ENCODE results near the gene ZSWIM5. TPM values are rescaled to one million over a fixed set of nuclear protein-coding genes. Genes with fewer than 3 reads are reported as not detected.

The ZSWIM5 gene
- total and polyA plus RNA-seq, 9 of the 15 experiments (the other 6 are each of a cell fraction or from before 2014, with no cell fraction given) = under 0.01 to 0.07 (median 0.03) TPM; not detected in 3

DNA sequence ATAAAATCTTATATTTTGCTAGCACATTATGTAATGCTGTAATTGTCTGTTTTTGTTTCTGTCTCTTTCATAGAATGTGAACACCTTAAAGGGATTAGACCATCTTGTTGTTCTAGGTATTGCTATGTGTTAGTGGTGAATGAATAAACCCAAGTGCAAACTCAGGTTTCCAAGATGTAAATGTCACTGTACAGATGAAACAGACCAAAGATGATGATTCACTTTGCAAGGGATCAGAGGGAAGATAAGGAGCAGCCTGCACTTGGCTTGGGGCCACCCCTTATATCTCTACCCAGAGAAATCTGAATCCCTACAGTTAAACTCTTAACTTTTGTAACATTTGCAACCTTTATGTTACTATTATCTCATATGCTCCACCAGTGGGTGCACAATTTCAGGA, 168.9 kb downstream of the ZSWIM5 start (continued):
- TF ChIP-seq FOXP4 (CRISPR knock-in tag; IDR thresholded peaks at IDR 0.05; ENCODE audit: borderline replicate concordance) (no peak), ILK (tag; IDR thresholded peaks at IDR 0.05; ENCODE audit: borderline replicate concordance, low read depth) (no peak), ATF1 (CRISPR knock-in tag; IDR thresholded peaks at IDR 0.05) (no peak), ATF1 (tag; IDR thresholded peaks at IDR 0.05) (0 out of 2 replicates have a peak, but pooled peaks have one; percentile 20), GABPB2 (CRISPR knock-in tag; conservative IDR thresholded peaks at IDR 0.05) (no peak), HMBOX1 (IDR thresholded peaks at IDR 0.05) (peak; percentile 61), SRSF3 (IDR thresholded peaks at IDR 0.05; ENCODE audit: insufficient read depth, low read length) (no peak), TEAD1 (CRISPR knock-in tag; IDR thresholded peaks at IDR 0.05) (peak in 1 of 2 experiments; percentile 47; a peak in 1 of 4 replicates), PHTF2 (CRISPR knock-in tag; IDR thresholded peaks at IDR 0.05) (no peak), XRCC5 (IDR thresholded peaks at IDR 0.05; ENCODE audit: low read depth, low read length) (no peak), SRF (CRISPR knock-in tag; IDR thresholded peaks at IDR 0.05) (no peak), MAFK (IDR thresholded peaks at IDR 0.05; ENCODE audit: low read length) (peak; percentile 51; the same call in 1 of the 2 replicates)
- TF ChIP-seq, protein P1, sequence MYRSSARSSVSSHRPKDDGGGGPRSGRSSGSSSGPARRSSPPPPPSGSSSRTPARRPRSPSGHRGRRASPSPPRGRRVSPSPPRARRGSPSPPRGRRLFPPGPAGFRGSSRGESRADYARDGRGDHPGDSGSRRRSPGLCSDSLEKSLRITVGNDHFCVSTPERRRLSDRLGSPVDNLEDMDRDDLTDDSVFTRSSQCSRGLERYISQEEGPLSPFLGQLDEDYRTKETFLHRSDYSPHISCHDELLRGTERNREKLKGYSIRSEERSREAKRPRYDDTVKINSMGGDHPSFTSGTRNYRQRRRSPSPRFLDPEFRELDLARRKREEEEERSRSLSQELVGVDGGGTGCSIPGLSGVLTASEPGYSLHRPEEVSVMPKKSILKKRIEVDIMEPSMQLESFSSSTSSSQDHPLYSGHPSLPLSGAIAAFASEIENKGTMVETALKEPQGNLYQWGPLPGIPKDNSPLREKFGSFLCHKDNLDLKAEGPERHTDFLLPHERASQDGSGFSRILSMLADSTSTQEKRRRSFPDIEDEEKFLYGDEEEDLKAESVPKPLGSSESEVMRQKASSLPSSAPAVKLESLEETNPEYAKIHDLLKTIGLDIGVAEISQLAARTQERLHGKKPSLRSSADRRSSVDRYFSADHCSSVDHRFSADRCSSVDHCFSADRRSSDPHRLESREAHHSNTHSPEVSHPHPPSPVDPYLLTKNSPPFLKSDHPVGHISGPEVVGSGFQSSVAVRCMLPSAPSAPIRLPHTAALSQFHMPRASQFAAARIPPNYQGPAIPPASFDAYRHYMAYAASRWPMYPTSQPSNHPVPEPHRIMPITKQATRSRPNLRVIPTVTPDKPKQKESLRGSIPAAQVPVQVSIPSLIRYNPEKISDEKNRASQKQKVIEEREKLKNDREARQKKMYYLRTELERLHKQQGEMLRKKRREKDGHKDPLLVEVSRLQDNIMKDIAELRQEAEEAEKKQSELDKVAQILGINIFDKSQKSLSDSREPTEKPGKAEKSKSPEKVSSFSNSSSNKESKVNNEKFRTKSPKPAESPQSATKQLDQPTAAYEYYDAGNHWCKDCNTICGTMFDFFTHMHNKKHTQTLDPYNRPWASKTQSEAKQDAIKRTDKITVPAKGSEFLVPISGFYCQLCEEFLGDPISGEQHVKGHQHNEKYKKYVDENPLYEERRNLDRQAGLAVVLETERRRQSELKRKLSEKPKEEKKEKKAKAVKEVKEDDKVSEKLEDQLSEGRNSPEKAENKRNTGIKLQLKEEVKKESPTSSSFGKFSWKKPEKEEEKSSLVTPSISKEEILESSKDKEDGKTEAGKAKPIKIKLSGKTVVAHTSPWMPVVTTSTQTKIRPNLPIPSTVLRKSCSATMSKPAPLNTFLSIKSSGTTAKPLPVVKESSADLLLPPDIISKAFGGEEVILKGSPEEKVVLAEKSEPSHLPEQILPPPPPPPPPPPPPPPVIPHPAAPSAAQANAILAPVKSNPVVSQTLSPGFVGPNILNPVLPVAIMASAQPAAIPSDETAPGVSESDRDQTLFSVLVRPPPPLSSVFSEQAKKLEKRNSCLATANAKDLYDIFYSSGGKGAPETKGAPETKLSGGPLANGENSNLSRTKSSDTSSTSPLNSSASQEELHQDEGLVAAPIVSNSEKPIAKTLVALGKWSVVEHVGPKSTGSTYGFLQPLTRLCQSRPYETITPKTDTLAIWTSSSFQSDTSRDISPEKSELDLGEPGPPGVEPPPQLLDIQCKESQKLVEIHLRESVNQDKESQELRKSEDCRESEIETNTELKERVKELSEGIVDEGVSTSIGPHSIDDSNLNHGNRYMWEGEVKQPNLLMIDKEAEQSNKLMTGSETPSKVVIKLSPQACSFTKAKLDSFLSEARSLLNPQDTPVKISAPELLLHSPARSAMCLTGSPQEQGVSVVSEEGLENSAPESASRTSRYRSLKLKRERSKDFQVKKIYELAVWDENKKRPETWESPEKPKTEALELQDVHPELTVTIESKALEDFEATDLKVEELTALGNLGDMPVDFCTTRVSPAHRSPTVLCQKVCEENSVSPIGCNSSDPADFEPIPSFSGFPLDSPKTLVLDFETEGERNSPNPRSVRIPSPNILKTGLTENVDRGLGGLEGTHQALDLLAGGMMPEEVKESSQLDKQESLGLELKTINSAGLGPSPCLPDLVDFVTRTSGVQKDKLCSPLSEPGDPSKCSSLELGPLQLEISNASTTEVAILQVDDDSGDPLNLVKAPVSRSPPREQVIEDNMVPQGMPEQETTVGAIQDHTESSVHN (IDR thresholded peaks at IDR 0.05; ENCODE audit: borderline replicate concordance in 1 of 2, low read depth in 1 of 2) = no peak
- TF ChIP-seq, protein P2, sequence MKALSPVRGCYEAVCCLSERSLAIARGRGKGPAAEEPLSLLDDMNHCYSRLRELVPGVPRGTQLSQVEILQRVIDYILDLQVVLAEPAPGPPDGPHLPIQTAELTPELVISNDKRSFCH (CRISPR knock-in tag; IDR thresholded peaks at IDR 0.05) = no peak
- TF ChIP-seq, protein P2 (tag; IDR thresholded peaks at IDR 0.05) = peak; percentile 22; the same call in 1 of the 2 replicates
